Activated T-cell treated with anti-CD3 and anti-CD28 coated beads, Interleukin-2, amount 50 U/mL, for 4 hours (primary cell): ENCODE data around the gene GBX1. TPM values are rescaled to one million over a fixed set of nuclear protein-coding genes. Genes with fewer than 3 reads are reported as not detected.

ENCODE experiments used
- ATAC-seq, 2 donors: fragments of 200-7000 bp; cut with Tn5 transposase; one replicate each; pipeline ENCODE4 v1.10.0; 2021
- DNase-seq: peaks from one replicate; pipeline ENCODE4 v3.0.0-alpha.2; 2020
- H3K27me3 Mint-ChIP-seq: one replicate; pipeline ENCODE4 v1.8.0; 2021; ENCODE audit warnings: low read depth, mixed read lengths
- H3K36me3 Mint-ChIP-seq: one replicate; pipeline ENCODE4 v1.8.0; 2022; ENCODE audit warnings: mixed read lengths; ENCODE audit not compliant: insufficient read depth
- H3K4me1 Mint-ChIP-seq: one replicate; pipeline ENCODE4 v1.8.0; 2021; ENCODE audit warnings: low read depth, mixed read lengths
- H3K4me3 Mint-ChIP-seq: one replicate; pipeline ENCODE4 v1.8.0; 2021; ENCODE audit warnings: mild to moderate bottlenecking, moderate library complexity, mixed read lengths
- H3K9me3 Mint-ChIP-seq: one replicate; pipeline ENCODE4 v1.8.0; 2021; ENCODE audit warnings: mixed read lengths
- total RNA-seq, 3 donors: library from RNA; stranded (reverse); gene quantifications; one replicate each; pipeline ENCODE4 v1.2.1, GENCODE V29; 2021

Gene GBX1
- total RNA-seq, 3 donors from 2014 or later = not detected

GRCh38 chr7:151201751-151202150, 34.3 kb upstream of the GBX1 start:
- ATAC-seq = no peak
- H3K4me3 Mint-ChIP-seq = no peak overlapping the region
- no peaks in the 10 kb centered on the region for H3K9me3 Mint-ChIP-seq
- no peaks in the 10 kb centered on the region for H3K36me3 Mint-ChIP-seq
- DNase-seq = no peak
- peaks cover 8% of the 10 kb centered on the region for H3K4me1 Mint-ChIP-seq
- H3K27me3 Mint-ChIP-seq = peaks cover 12% of the 10 kb centered on the region

GRCh38 chr7:151201344-151201743, 33.9 kb upstream of the GBX1 start:
- Mint-ChIP-seq H3K27me3 (peaks cover 12% of the 10 kb centered on the region), H3K4me1 (peaks cover 5% of the 10 kb centered on the region), H3K9me3 (no peaks in the 10 kb centered on the region), H3K4me3 (no peak overlapping the region), H3K36me3 (no peaks in the 10 kb centered on the region)
- DNase-seq (no peak), ATAC-seq (no peak)

- Mint-ChIP-seq H3K4me3 (no peak overlapping the region), H3K36me3 (no peaks in the 10 kb centered on the region), H3K4me1 (peaks cover under 1% of the 10 kb centered on the region), H3K9me3 (no peaks in the 10 kb centered on the region), H3K27me3 (peaks cover 2% of the 10 kb centered on the region)
- DNase-seq (no peak), ATAC-seq (no peak)
Measured at GRCh38 chr7:151198945-151199848, 31.7 kb upstream of the GBX1 start.

GRCh38 chr7:151197932-151198331, 30.4 kb upstream of the GBX1 start:
- Mint-ChIP-seq H3K4me3 (no peak overlapping the region), H3K4me1 (peaks cover 2% of the 10 kb centered on the region)

GRCh38 chr7:151195616-151196450, 28.3 kb upstream of the GBX1 start:
- H3K4me3 Mint-ChIP-seq = no peak overlapping the region
- H3K36me3 Mint-ChIP-seq = no peaks in the 10 kb centered on the region
- no peak for ATAC-seq
- DNase-seq = no peak
- peaks cover 2% of the 10 kb centered on the region for H3K4me1 Mint-ChIP-seq
- peaks cover under 1% of the 10 kb centered on the region for H3K27me3 Mint-ChIP-seq
- H3K9me3 Mint-ChIP-seq = no peaks in the 10 kb centered on the region

More at GRCh38 chr7:151197932-151198331, 30.4 kb upstream of the GBX1 start:
- DNase-seq = no peak
- ATAC-seq = no peak
- H3K36me3 Mint-ChIP-seq = no peaks in the 10 kb centered on the region
- H3K9me3 Mint-ChIP-seq = no peaks in the 10 kb centered on the region
- H3K27me3 Mint-ChIP-seq = peaks cover 2% of the 10 kb centered on the region

- DNase-seq (no peak), ATAC-seq (no peak)
- Mint-ChIP-seq H3K36me3 (no peaks in the 10 kb centered on the region), H3K9me3 (no peaks in the 10 kb centered on the region), H3K4me1 (peaks cover 2% of the 10 kb centered on the region), H3K4me3 (no peak overlapping the region), H3K27me3 (peaks cover 1% of the 10 kb centered on the region)
Measured at GRCh38 chr7:151194188-151194587, 26.7 kb upstream of the GBX1 start.

GRCh38 chr7:151193203-151193978, 25.9 kb upstream of the GBX1 start:
- H3K27me3 Mint-ChIP-seq = peaks cover 1% of the 10 kb centered on the region
- H3K36me3 Mint-ChIP-seq = no peaks in the 10 kb centered on the region
- H3K4me1 Mint-ChIP-seq = peaks cover 2% of the 10 kb centered on the region
- no peak for ATAC-seq
- H3K9me3 Mint-ChIP-seq = no peaks in the 10 kb centered on the region
- no peak for DNase-seq
- no peak overlapping the region for H3K4me3 Mint-ChIP-seq

- peaks cover 2% of the 10 kb centered on the region for H3K4me1 Mint-ChIP-seq
- H3K27me3 Mint-ChIP-seq = peaks cover 1% of the 10 kb centered on the region
- DNase-seq = no peak
- H3K4me3 Mint-ChIP-seq = no peak overlapping the region
- no peak for ATAC-seq
- no peaks in the 10 kb centered on the region for H3K36me3 Mint-ChIP-seq
- H3K9me3 Mint-ChIP-seq = no peaks in the 10 kb centered on the region
Measured at GRCh38 chr7:151192002-151192539, 24.6 kb upstream of the GBX1 start.

- ATAC-seq (no peak), DNase-seq (no peak)
- Mint-ChIP-seq H3K36me3 (no peaks in the 10 kb centered on the region), H3K4me3 (no peak overlapping the region), H3K27me3 (peaks cover 1% of the 10 kb centered on the region), H3K4me1 (peaks cover 2% of the 10 kb centered on the region), H3K9me3 (no peaks in the 10 kb centered on the region)
Measured at GRCh38 chr7:151191544-151191943, 24.1 kb upstream of the GBX1 start.

- ATAC-seq (no peak), DNase-seq (no peak)
- H3K4me3 Mint-ChIP-seq = no peak overlapping the region
- no peaks in the 10 kb centered on the region for H3K36me3 Mint-ChIP-seq
- peaks cover under 1% of the 10 kb centered on the region for H3K4me1 Mint-ChIP-seq
- peaks cover 1% of the 10 kb centered on the region for H3K27me3 Mint-ChIP-seq
- no peaks in the 10 kb centered on the region for H3K9me3 Mint-ChIP-seq
Measured at GRCh38 chr7:151189038-151189437, 21.5 kb upstream of the GBX1 start.

GRCh38 chr7:151188252-151188542, 20.7 kb upstream of the GBX1 start:
- ATAC-seq = no peak
- Mint-ChIP-seq H3K4me3 (no peak overlapping the region), H3K27me3 (peaks cover 1% of the 10 kb centered on the region), H3K36me3 (no peaks in the 10 kb centered on the region), H3K4me1 (no peaks in the 10 kb centered on the region), H3K9me3 (no peaks in the 10 kb centered on the region)
- no peak for DNase-seq

GRCh38 chr7:151187409-151188251, 20.1 kb upstream of the GBX1 start:
- Mint-ChIP-seq H3K4me3 (no peak overlapping the region), H3K4me1 (no peaks in the 10 kb centered on the region), H3K27me3 (peaks cover 1% of the 10 kb centered on the region)

GRCh38 chr7:151186640-151187408, 19.3 kb upstream of the GBX1 start, which contains the start of gene ASB10:
Gene ASB10 (minus strand): TSS chr7:151187250. CDS start chr7:151187130, 120 bp downstream.
- Mint-ChIP-seq H3K9me3 (no peaks in the 10 kb centered on the region), H3K4me1 (no peaks in the 10 kb centered on the region), H3K36me3 (no peaks in the 10 kb centered on the region), H3K27me3 (peaks cover 3% of the 10 kb centered on the region), H3K4me3 (no peak within 1 kb of the TSS)
- ATAC-seq = no peak
- DNase-seq = no peak

More at GRCh38 chr7:151187409-151188251, 20.1 kb upstream of the GBX1 start:
- no peaks in the 10 kb centered on the region for H3K36me3 Mint-ChIP-seq
- DNase-seq (no peak), ATAC-seq (no peak)
- H3K9me3 Mint-ChIP-seq = no peaks in the 10 kb centered on the region
